Measurements from ENCODE around the gene OVOL2.
"Not testable (repeated sequence)": the region's sequence is repeated elsewhere in the genome, so short reads cannot be mapped to it uniquely, and the experiment has no call there.

OVOL2 gene

GRCh38 chr20:18057101-18057993, at the start of gene OVOL2:
TSS of gene OVOL2 (minus strand) at chr20:18057916. CDS start at chr20:18057634, 282 bp downstream.
- TF ChIP-seq, protein P1, sequence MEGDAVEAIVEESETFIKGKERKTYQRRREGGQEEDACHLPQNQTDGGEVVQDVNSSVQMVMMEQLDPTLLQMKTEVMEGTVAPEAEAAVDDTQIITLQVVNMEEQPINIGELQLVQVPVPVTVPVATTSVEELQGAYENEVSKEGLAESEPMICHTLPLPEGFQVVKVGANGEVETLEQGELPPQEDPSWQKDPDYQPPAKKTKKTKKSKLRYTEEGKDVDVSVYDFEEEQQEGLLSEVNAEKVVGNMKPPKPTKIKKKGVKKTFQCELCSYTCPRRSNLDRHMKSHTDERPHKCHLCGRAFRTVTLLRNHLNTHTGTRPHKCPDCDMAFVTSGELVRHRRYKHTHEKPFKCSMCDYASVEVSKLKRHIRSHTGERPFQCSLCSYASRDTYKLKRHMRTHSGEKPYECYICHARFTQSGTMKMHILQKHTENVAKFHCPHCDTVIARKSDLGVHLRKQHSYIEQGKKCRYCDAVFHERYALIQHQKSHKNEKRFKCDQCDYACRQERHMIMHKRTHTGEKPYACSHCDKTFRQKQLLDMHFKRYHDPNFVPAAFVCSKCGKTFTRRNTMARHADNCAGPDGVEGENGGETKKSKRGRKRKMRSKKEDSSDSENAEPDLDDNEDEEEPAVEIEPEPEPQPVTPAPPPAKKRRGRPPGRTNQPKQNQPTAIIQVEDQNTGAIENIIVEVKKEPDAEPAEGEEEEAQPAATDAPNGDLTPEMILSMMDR (IDR thresholded peaks at IDR 0.05; ENCODE audit: insufficient read depth, missing control alignments): no peak
- DNase-seq (ENCODE audit: insufficient read length, low spot score): no peak
- no peak for FAIRE-seq

GRCh38 chr20:18103497-18103896, 45.8 kb upstream of the OVOL2 start:
- no peak for DNase-seq (ENCODE audit: insufficient read length, low spot score)
- no peak for FAIRE-seq
- TF ChIP-seq, protein P1 (IDR thresholded peaks at IDR 0.05; ENCODE audit: insufficient read depth, missing control alignments): no peak

DNA sequence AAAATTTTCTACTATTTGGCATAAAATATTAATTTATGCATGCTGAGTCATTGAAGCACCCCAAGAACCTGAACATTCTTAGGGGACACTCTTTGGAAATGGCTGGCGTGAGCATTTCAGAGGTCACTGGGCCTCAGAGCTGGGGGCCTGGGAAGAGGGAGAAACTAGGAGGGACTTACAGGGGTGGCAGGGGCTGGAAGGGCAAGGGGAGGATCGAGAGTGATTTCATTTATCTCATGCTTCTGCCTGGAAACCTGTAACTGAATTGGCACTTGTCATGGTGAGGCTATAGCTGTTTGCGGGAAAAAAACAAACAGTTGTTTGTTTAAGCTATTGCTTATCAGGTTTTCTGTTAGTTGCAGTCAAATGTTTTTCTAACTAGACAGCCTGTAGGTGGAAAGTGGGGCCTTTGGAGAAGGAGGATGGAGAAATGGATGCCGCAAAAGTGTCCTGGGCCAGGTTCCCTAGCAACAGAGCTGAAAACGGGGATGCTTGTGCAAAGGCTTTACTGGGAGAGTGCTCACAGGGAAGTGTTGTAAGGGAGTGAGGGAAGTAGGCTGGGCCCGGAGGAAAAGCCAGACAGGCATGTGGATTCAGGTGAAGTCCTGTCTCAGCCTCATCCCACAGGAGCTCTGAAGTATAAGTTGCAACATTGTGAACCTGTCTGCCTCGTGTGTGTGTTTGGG, 43.6 kb upstream of the OVOL2 start:
- DNase-seq (ENCODE audit: insufficient read length, low spot score) (no peak), FAIRE-seq (no peak)
- TF ChIP-seq, protein P1 (IDR thresholded peaks at IDR 0.05; ENCODE audit: insufficient read depth, missing control alignments): no peak

GRCh38 chr20:18100569-18100968, 42.9 kb upstream of the OVOL2 start:
- FAIRE-seq; DNase-seq (ENCODE audit: insufficient read length, low spot score): not testable (repeated sequence)

DNA sequence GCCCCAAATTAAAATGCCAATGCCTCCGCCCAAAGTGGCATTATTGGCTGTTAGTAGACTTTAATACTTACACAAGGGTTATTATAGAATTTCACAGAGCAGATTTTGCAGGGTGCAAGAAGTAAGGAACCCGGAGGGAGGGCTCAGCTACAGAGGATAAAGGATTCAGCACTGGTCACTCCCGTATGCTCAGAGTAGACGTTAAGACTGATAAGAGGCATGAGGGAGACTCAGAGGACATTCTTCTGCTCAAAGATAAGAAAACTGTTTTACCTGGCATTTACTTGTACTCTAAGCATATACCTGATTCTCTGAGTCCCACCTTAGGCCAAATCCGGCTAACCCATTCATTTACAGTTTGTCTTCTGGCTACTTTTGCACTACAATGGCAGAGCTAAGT, 36.5 kb upstream of the OVOL2 start:
- no peak for FAIRE-seq
- no peak for DNase-seq (ENCODE audit: insufficient read length, low spot score)

DNA sequence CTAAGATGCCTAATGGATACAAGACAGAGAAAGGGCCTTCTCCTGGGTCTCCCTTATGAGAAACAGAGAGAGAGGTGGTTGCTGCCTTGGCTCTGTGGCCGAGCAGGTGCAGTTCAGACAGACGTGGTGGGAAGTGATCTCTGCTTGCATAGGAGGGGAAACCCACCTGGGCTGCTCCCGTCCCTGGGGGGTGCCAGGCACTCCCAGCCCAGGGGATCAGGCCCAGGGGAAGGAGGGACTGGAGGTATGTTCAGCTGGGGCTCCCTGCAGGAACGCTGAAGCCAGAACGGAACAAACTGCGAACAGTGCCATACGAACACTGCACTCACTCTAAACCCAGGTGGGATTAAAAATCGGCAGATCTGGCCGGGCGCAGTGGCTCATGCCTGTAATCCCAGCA, 35.7 kb upstream of the OVOL2 start:
- DNase-seq (ENCODE audit: insufficient read length, low spot score) (no peak), FAIRE-seq (no peak)
- TF ChIP-seq, protein P1 (IDR thresholded peaks at IDR 0.05; ENCODE audit: insufficient read depth, missing control alignments): no peak

More for the DNA sequence above, 36.5 kb upstream of the OVOL2 start:
- TF ChIP-seq, protein P1 (IDR thresholded peaks at IDR 0.05; ENCODE audit: insufficient read depth, missing control alignments): no peak

DNA sequence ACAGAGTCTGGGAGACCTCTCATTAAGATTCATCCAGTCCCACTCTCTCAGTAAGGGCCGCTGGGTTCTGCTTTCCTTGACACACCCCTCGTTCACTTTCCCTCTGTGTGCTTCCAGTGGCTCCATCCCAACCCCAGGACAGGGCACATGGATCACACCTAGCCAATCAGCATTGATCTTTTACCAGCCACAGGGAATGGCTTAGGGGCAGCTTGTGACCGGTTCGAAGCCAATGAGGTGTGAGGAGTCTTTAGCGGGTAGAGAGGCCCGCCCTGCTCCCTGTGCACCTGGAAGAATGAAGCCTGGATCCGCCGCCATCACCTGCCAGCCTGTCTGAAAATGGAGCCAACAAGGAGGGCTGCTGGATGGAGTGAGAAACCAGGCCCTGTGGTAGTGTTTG, 35.2 kb upstream of the OVOL2 start:
- DNase-seq (ENCODE audit: insufficient read length, low spot score) (no peak), FAIRE-seq (no peak)
- TF ChIP-seq, protein P1 (IDR thresholded peaks at IDR 0.05; ENCODE audit: insufficient read depth, missing control alignments): no peak

Measured in D721Med (cell line).